GM10266 (cell line): ENCODE data around the gene SCN4A.

ENCODE experiments used
- DNase-seq: peaks from one replicate; pipeline ENCODE4 v3.0.0; 2012; ENCODE audit errors: extremely low spot score
- TF ChIP-seq, protein P1 (sequence below): IDR thresholded peaks from 2 replicates; pipeline ENCODE4 v1.5.1; 2012; ENCODE audit warnings: mild to moderate bottlenecking, low read depth; ENCODE audit not compliant: control insufficient read depth, insufficient read depth; ENCODE audit errors: missing control alignments

SCN4A gene

DNA sequence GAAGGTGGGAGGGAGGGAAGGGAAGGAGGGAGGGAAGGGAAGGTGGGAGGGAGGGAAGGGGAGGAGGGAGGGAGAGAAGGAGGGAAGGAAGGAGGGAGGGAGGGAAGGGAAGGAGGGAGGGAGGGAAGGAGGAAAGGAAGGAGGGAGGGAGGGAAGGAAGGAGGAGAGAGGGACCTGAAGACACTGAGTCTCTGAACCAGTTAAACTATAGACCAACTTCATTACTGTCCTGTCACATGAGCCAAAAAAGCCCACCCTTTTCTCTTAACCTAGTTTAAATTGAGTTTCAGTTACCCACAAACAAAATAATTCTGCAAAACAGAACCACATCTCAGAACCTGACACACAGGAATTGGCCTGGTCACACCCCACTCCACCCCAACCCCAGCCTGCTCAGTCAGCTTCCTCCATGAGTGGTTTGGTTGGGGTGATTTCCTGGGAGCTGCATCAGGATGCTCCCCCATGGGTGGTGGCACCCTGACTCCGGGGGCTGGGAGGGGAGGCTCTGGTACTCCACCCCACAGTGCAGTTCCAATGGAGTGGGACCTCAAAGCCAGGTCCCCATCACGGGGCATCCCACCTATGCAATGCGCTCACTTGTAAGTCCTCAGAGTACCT, 20.8 kb upstream of the SCN4A start:
- DNase-seq: no peak
- TF ChIP-seq, protein P1, sequence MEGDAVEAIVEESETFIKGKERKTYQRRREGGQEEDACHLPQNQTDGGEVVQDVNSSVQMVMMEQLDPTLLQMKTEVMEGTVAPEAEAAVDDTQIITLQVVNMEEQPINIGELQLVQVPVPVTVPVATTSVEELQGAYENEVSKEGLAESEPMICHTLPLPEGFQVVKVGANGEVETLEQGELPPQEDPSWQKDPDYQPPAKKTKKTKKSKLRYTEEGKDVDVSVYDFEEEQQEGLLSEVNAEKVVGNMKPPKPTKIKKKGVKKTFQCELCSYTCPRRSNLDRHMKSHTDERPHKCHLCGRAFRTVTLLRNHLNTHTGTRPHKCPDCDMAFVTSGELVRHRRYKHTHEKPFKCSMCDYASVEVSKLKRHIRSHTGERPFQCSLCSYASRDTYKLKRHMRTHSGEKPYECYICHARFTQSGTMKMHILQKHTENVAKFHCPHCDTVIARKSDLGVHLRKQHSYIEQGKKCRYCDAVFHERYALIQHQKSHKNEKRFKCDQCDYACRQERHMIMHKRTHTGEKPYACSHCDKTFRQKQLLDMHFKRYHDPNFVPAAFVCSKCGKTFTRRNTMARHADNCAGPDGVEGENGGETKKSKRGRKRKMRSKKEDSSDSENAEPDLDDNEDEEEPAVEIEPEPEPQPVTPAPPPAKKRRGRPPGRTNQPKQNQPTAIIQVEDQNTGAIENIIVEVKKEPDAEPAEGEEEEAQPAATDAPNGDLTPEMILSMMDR: no peak

DNA sequence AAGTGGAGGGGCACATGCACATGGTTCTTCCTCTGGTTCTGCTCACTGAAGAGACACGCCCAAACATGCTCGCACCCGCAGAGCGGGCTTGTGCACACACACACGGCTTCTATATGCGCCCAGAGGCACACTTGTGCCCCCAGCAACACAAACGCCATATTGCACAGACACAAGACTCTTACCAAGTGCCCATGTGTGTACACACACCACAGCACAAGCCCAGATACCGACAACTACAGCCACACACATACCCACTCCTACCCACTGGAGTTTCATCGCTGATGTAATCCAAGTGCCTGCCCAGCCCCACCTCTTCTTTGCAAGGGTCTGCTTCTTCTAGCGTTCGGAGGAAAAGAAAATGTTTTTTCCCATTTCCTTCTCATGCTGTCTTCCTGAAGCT, 18.9 kb upstream of the SCN4A start:
- no peak for DNase-seq
- TF ChIP-seq, protein P1: no peak

DNA sequence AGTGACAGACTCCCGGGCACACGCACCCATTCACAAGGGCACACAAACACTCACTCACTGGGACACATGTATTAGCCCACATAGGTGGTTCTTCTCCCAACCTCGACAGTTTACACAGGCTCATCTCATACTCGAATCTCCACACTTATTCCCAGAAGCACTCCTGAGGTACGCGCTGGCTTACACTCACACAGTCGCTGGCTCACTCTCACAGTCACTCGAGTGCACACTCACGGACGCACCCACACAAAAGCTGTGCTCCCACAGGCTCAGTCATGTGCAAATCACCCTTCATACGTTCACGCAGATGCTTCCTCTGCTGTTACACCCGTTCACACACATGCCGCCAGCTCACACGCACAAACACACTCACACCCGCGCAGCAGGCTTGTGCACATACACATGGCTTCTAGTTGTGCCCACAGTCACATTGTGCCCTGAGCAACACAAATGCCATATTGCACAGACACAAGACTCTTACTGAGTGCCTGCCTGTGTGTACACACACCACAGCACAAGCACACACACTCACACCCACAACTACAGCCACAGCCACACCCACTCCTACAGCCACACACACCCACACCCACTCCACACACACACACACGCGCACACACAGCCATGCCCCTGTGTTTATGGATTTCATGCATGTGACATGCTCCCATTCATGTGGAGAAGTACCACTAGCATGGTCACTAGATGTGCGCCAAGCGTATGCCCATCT, 17.1 kb upstream of the SCN4A start:
- TF ChIP-seq, protein P1: no peak
- DNase-seq: no peak

DNA sequence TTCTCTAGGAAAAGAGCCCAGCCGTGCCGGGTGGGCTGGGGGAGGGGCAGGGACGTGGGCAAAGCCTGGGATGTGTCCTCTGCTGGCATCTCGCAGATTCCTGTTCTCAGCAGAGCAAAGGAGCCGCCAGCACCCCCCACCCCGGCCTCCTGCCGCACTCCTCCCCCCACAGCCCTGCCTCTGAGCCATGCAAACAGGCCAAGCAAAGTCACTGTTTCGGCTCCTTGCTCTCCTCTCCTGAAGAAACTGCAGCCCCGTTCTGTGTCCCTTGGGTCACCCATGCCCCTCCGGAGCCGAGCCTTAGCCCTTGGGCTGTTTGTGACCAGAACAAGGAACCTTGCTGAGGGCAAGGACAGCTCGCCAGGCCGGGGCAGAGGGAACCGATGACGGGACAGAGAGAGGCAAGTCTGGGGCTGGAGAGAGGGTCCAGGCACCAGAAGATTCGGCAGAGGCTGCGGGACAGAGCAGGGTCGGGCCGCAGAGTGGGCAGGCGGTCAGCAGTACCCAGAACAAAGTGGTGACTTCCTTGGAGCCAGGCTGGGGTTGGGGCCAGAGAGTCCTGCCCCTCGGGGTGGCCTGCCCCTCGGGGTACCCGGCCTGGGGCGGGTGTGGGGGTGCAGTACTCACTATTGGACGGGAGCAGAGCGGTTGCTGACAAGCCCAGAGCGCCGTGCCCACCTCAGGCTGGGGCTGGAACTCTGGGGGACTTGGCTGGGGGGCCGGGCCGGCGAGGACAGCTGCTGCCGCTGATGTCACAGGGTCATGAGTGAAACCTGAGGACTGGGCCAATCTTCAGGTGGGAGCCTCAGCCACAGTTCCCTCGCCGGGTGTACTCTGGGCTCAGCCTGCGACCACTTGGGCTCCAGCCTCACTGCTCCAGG, 16.3 kb upstream of the SCN4A start:
- no peak for DNase-seq
- TF ChIP-seq, protein P1: no peak

DNA sequence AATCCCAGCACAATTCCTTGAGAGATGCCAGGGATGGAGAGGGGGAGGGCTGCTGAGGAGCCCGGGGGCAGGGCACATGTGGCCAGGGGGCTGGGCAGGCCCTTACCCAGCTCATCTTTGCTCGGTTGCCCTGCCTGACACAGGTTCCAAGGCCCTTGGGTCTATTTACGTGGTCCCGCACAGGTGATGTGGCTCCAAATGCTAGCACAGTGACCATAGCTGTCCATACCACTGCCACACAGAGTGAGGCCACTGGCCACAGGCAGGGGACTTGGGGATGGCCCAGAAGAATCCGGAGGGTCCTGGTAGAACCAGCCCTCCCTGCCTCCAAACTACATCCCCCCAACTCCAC, 15.4 kb upstream of the SCN4A start:
- DNase-seq: no peak
- TF ChIP-seq, protein P1: no peak

GRCh38 chr17:63987221-63988126, 14.8 kb upstream of the SCN4A start:
- TF ChIP-seq, protein P1: no peak
- DNase-seq: no peak
